HG03108 (cell line): ENCODE data around the gene ZDHHC12.
A peak's percentile ranks its signal among the peaks of the same experiment; 100 is the strongest.
"Not testable (repeated sequence)": the region's sequence is repeated elsewhere in the genome, so short reads cannot be mapped to it uniquely, and the experiment has no call there.

Source experiments
- ATAC-seq: cut with Tn5 transposase; IDR thresholded peaks from one replicate; pipeline ENCODE4 v1.9.1; 2021; ENCODE audit warnings: moderate library complexity; ENCODE audit not compliant: unreplicated experiment

The ZDHHC12 gene

DNA sequence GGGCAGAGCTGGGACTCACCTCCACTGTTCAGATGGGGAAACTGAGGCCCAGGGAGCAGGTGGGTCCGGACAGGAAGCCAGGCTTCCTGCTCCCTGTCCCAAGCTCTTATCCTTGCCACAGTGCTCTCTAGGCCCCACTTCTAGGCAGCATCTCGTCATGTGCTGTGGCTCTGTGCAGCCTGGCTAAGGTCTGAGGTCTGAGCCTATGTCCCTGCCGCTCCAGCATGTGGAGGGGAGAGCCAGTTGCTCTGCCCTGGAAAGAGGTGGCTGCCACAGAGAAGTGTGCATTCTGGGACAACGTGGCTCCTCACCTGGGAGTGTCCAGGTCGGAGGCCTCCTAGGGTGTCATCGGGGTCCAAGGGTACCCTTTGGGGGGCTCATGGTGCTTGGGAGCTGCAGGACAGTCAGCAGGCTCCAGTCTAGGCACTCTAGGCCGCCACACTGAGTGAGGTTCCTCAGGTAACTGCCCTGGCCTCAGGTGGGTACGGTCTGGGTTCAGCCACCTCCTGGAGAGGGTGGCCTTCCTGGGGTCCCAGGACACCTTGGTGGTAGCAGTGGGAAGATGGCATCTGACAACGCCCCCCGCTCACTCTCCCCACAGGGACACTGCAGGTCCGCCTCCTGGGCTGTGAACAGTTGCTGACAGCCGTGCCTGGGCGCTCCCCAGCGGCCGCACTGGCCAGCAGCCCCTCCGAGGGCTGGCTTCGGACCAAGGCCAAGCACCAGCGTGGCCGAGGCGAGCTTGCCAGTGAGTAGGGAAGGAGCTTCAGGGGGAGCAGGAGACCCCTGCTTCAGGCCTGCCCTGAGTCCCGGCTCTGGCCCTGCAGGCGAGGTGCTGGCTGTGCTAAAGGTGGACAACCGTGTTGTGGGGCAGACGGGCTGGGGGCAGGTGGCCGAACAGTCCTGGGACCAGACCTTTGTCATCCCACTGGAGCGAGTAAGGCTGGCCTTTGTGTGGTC lies 11.2 kb downstream of the ZDHHC12 start:
- no peak for ATAC-seq

DNA sequence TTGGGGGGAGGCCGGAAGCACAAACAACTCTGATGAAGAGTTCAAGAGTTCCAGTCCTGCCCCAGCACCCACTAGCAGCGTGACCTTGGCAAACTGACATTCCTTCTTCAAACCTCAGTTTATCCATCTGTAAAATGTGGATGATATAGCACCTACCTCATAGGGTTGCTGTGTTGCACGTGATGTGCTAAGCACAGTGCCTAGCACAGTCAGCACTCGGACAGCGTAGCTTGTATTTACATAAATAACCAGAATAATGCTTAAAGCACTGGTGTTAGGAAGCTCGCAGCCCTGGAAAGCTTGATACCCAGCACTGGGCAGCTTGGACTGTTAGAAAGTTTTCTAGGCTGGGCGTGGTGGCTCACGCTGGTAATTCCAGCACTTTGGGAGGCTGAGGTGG lies 16.5 kb downstream of the ZDHHC12 start:
- ATAC-seq, result no peak

DNA sequence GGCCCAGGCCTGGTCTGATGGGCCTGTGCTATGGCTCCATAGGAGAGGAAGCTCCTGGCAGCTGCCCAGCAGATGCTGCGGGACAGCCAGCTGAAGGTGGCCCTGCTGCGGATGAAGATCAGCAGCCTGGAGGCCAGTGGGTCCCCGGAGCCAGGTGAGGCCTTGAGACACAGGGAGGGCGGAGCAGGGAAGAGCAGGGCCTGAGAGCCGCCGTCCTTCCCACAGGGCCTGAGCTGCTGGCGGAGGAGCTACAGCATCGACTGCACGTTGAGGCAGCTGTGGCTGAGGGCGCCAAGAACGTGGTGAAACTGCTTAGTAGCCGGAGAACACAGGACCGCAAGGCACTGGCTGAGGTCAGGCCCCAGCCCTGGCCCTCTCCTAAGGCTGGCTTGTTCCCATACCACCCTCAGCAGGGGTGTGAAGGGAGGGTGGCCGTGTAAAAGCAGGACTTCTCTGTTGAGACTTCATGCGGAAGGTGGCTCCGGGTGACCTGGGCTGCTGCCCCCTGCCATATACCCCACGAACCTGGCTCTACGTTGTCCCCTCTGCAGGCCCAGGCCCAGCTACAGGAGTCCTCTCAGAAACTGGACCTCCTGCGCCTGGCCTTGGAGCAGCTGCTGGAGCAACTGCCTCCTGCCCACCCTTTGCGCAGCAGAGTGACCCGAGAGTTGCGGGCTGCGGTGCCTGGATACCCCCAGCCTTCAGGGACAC lies 17.1 kb downstream of the ZDHHC12 start:
- no peak for ATAC-seq

DNA sequence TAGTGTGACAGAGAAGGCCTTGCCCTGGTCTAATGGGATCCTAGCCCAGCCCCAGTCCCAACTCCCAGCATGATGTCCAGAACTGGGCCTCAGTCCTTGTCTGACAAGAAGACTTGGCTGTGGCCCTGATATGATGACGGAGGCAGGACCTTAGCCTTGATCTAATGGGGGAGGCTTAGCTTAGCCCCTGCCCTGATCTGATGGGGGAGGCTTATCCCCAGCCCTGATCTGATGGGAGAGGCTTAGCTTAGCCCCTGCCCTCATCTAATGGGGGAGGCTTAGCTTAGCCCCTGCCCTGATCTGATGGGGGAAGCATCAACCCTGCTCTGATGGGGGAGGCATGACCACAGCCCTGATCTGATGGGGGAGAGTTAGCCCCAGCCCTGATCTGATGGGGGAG lies 17.9 kb downstream of the ZDHHC12 start:
- ATAC-seq, result no peak

DNA sequence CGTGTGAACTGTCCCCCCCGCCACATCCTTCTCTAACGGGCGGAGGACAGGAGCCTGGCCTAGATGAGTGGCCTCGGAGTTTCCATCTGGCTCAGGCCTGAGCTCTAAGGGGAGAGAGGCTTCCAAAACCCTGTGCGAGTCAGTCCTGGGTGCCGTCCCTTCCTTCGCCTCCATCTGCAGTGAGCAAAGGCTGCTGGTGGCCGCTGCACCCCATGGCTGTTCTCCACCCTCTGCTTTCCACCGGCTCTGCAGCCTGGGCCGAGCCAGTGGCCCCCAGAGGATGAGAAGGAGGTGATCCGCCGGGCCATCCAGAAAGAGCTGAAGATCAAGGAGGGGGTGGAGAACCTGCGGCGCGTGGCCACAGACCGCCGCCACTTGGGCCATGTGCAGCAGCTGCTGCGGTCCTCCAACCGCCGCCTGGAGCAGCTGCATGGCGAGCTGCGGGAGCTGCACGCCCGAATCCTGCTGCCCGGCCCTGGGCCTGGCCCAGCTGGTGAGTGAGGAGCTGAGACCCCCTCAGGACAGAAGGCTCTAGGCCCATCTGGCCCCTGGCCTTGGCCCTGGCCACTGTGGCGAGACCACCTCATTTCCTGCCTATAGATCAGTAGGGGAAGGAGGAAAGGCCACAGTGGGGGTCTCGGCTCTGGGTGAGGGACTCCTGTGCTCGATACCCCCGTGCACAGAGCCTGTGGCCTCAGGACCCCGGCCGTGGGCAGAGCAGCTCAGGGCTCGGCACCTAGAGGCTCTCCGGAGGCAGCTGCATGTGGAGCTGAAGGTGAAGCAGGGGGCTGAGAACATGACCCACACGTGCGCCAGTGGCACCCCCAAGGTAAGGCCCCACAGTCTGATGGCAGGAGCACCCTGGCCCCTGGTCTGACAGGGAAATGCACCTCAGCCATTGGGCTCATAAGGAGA lies 18.6 kb downstream of the ZDHHC12 start:
- no peak for ATAC-seq

DNA sequence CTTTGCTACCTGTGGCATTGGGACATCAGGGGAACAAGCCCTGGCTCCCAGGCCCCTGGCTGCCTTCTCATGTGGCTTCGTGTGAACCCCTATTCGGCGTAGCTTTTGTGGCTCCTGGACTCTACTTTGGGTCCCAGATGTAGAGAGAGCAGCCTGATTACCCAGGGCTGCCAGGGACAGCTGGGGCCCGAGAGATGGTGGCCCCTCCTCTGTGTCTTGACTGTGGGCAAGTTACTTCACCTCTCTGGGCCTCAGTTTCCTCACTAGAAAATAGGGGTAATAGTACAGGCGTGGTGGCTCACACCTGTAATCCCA lies 19.6 kb downstream of the ZDHHC12 start:
- ATAC-seq, result no peak

DNA sequence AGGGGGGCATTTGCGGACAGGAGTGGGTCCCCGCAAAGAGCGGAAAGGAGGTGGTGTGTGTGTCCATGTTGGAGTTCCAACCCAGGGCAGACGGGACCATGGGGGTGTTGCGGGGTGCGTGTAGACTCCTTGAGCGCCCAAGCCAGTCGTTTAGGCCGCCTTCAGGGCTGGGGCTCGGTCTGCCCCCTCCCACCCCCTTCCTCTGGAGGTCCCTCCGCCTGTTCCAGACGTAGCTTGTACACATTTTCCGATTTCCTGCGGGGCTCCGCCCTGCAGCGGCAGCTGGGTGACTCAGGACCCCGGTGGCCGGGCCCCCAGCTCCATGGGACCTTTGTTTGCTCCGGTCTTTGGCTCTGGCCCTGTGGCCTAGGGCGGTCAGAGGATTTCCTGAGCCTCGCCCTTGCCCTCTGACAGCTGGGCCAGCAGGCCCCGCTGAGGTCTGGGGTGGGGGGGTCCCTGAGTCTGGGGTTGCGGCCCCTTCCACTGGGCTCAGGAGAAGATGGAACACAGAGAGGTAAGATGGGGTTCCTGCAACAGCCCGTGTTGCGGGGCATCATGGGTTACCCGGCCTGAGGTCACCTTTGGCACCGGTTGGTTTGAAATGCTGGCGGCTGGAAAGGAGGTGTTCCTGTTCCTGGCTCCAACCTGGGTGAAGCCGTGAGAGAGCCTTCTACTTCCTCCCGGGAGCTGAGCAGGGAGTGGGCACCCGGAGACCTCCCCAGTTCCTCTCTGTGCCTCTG lies 20.1 kb downstream of the ZDHHC12 start:
- no peak for ATAC-seq

DNA sequence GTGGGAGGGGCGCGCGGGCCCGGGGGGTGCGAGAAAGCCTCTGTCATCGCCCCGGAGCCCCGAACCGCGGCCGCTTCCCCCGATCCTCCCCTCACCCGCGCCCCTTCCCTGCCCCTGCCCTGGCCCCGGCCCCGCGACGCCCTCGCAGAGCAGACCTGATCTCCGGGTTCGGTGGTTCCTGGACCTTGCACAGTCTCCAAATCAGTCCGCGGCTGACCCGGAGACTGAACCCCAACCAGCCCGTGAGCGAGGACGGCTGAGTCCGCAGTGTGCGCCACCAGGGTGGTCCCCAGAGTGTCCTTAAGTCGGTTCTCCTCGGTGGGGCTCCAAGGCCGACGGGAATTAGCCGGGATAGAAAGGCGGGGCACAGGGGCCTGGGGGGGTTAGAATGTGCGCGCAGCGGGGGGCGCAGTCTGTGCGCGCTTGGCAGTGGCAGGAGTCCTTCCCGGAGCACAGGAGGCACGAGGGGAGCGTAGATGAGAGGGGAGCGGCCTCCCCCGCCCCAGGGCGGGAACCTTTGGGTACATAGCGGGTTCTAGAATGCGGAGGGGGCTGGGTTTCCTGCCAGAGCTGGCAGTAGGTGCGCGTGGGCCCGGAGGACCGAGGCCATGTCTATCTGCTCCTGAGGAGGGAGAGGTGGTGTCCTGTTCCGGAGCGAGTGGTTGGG lies 20.8 kb downstream of the ZDHHC12 start:
- ATAC-seq, result no peak

DNA sequence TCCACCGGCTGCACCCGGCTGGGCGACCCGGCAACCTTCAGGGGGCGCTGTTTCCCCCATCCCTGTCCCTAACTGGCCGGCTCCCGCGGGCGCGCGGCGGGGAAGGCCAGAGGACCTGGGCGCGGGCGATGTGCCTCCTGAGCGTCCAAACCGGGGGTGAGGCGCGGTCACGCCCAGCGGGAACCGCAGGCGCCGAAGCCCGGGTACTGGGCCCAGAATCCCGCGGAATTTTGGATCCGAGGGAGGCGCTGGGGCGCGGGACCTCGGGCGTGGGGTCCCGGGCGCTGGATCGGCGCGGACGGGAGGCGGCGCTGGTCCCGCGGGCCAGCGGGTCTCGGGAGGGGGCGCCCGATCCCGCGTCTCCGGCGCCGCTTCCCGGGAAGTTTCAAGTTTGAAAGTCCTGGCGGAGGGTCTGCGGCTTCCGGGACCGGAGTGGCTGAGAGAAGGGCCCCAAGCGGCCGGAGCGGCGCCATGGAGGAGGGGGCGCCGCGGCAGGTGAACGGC lies 21.4 kb downstream of the ZDHHC12 start, which contains the start of gene PKN3:
Gene PKN3, plus strand, starts transcription at position 59 of the 504 bp plus-strand sequence. Its CDS starts 413 bp downstream, at position 472.
- ATAC-seq, result peak; percentile 68

DNA sequence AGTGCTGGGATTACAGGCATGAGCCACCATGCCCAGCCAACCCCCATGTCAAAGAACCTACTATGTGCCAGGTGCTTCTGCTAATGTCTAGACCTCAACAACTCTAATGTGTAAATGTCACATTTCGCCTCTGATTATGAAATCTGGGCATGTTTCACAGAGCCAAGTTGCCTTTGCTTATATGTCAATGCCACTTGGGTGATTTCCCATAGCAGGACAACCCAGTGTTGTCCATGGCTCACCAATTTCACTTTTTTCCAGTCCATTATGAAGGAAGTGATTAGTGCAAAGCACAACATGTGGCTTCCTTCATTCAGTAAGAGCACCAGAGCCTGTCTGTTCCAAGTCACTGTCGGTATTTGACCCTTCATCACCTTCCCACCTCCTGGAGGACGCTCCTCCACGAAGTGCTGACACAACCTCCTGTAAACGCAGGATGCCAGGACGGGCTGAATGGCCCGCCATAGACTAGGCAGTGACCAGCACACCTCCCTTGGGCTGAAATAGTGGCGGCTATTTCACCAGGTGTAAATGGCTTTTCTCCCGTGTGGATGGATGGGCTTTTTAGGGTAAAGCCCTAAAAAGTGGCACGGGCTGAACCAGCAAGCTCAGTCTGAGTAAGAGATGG lies 22.6 kb downstream of the ZDHHC12 start:
- no peak for ATAC-seq

DNA sequence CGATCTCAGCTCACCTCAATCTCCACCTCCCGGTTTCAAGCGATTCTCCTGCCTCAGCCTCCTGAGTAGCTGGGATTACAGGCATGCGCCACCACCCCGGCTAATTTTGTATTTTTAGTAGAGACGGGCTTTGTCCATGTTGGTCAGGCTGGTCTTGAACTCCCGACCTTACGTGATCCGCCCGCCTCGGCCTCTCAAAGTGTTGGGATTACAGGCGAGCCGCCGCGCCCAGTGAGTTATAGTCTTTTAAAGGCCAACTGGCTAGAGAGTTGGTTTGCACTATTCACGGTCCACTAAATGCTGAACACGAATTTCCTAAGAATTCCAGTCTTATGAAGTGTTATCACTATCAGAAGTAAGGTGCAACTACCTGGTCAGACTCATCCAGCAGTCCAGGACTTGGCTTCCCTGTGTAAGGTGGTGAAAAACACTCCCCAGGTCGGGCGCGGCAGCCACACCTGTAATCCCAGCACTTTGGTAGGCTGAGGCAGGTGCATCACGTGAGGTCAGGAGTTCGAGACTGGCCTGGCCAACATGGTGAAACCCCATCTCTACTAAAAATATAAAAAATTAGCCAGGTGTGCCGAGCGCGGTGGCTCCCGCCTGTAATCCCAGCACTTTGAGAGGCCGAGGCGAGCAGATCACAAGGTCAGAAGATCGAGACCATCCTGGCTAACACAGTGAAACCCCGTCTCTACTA lies 24.7 kb downstream of the ZDHHC12 start:
- not testable (repeated sequence) for ATAC-seq

DNA sequence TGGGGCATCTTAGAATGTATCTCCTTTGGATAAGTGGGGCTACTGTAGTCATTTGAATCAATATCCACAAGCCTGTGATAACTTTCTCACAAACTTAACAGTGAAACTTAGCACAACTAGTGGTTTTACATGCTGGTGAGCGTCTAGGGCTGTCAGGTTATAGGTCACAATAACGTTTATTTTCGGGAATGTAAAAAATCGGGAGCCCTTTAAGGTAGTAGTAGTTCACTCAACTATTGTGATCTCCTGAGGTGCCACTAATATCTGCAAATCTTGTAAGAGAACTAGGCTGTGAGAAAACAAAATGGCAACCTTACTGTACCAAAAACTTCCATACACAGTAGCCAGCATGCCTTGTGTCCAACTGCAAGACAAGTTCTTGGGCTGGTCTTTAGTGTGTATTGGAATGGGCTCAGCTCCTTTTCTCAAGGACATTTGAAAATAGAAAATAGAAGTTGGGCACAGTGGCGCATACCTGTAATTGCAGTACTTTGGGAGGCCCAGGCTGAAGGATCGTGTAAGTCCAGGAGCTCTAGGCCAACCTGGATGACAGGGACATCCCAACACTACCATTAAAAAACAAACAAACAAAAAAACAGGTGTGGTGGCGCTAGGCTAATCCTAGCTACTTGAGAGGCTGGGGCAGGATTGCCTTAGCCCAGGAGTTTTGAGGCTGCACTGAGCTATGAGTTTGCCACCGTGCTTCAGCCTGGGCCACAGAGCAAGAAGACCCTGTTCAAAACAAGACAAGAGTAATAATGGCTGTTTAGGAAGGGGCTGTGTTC lies 26.8 kb downstream of the ZDHHC12 start:
- no peak for ATAC-seq

DNA sequence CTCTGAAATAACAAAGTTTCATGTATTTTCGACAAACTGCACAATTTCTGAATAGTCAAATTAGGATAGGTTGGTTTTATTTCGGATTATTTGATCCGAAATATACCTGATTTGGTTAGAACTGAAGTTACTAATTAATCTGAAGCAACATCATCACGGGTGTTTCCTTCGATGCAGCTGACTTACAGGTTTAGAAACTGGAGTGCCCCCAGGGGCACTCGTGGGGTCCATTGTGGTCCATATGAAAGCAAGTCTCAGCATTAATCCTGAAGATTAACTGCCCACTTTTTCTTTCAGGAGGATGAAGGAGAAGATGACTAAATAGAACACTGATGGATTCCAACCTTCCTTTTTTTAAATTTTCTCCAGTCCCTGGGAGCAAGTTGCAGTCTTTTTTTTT lies 29.6 kb downstream of the ZDHHC12 start:
- peak; percentile 36 for ATAC-seq

DNA sequence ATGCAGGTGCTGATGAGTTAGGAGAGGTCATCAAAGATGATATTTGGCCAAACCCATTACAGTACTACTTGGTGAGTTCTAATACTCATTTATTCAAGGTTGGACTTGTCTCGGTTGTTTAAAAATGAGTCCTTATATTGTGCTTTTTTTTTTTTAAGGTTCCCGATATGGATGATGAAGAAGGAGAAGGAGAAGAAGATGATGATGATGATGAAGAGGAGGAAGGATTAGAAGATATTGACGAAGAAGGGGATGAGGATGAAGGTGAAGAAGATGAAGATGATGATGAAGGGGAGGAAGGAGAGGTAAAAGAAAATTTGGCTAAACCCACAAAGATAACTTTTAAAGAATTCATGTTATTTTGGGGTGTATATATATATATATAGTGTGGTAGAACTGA lies 30.2 kb downstream of the ZDHHC12 start:
- not testable (repeated sequence) for ATAC-seq

DNA sequence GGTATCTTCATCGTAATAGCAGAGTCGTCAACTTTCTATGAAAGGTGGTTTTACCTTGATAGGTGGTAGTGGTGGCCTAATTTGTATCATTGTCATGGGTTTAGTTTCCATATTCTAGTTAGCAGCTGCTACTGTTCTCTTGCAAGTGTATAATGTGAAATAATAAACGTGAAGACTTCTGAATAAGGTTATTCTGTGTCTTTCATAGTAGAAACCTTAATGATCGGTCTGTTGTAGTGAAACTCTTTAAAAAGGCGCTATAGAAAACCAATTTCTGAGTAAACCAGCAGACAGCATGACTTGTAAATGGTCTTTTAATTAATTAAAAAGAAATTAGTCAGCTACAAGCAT lies 33.3 kb downstream of the ZDHHC12 start:
- no peak for ATAC-seq

DNA sequence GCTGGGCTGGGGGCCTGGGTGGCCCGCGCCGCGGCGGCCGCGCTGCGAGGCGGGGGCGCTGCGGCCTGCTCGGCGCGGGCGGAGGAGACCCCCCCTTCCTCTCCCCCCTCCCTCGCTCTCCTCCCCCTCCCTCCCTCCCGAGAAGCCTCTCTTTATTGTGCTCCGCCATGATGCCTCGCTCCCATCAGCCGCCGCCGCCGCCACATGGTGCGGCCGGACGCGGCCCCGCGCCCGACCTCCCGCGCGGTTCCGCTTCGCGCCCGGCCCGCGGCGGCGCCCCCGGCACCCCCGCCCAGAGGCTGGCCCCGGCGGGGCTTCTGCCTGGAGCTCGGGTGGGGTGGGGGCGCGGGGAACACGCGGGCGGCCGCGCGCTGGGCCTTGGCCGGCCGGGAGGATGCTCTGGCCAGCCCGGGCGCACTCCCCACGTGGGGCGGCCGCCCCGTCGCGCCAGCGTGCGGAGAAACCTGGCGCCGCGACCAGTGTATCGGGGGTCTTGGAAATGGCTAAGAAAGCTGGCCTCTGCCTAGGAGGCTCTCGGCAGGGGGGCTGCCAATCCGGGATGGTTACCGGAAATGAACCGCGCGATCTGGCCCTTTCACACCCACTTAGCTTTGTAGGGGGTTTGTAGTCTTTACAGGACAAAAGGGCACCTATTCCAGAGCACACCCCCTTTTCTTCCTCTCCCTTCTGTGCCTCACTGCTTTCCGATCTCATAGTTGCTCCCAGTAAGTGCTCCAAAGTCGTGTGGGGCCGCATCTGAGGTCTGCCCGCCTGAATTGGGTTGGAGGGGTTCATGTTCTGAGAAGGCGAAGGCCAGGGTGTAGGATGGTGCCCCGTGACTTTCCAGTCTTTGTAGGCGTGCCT lies 33.9 kb downstream of the ZDHHC12 start:
- no peak for ATAC-seq

DNA sequence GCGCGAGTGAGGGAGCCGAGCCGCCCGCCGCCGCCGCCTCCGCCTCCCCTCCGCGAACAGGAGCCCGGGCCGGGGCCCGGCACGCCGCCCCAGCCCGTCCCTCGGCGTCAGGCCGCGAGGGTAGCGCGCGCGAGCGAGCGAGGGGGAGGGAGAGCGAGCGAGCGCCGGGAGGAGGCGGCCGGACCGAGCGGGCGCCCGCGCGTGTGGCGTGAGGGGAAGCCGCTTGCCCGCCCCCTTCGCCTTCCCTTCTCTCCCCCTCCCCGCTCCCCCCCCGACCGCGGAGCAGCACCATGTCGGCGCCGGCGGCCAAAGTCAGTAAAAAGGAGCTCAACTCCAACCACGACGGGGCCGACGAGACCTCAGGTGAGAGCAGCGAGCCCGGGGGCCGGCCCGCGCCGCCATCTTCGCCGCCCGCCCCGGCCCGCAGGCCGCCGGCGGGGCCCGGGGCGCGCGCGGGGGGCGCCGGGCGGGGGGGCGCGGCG lies 34.6 kb downstream of the ZDHHC12 start:
- peak; percentile 1 for ATAC-seq
